Right renal pelvis (tissue), 4 donors: ENCODE measurements around the gene PPP6R2. TPM values are rescaled to one million over a fixed set of nuclear protein-coding genes. Genes with fewer than 3 reads are reported as not detected.
"Not testable (repeated sequence)": the region's sequence is repeated elsewhere in the genome, so short reads cannot be mapped to it uniquely, and the experiment has no call there.

Experiments
- DNase-seq, 4 donors: peaks; one replicate each; pipeline ENCODE4 v3.0.0-alpha.2; 2013; ENCODE audit warnings: low read depth in 4 of 4, low spot score in 3 of 4, missing footprints in 1 of 4
- polyA plus RNA-seq, 4 donors: library from polyadenylated mRNA; unstranded; fragments of 120-200 nt; gene quantifications; one replicate each; pipeline ENCODE4 v1.2.1, GENCODE V29; 2013; ENCODE audit not compliant: insufficient read length in 4 of 4

The PPP6R2 gene
- polyA plus RNA-seq, 4 donors, result 35.9 to 46.0 (median 40.3) TPM

DNA sequence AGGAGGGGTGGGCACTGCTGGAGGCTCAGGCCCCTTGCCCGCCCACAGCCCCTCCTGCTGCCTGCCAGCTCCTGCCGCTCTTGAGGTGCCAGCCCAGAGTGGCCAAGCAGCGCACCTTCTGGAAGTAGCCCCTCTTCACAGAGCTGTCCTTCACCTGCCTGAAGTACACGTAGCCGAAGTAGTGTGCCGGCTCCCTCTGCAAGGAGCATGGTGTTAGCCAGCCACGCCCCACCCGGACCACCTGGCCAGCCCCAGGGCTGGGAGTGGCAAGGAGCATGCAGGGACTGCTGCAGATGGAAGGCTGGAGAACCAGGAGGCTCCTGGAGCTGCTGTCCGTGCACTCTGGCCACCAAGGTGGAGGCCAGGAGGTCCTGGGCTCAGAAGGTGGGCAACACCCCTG lies 25.9 kb upstream of the PPP6R2 start:
- DNase-seq, result no peak

DNA sequence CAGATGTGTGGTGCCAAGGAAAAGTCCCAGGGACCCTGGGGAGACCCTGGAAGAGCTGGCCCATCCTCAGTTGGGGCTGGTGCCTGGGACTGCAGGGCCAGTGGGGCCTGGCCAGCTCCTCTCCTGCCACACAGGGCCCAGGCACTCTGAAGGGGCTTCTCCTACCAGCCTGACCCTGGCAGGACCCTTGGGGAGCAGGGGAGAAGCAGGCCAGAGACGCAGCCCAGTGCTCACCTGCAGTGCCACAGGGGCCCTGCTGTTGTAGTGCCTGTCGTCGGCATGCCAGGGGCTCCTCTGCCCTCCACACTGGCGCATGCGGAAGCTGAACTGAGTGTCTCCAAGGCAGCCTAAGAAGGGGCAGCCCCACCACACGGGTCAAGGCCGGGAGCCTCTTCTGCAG lies 25.5 kb upstream of the PPP6R2 start:
- DNase-seq, result no peak

DNA sequence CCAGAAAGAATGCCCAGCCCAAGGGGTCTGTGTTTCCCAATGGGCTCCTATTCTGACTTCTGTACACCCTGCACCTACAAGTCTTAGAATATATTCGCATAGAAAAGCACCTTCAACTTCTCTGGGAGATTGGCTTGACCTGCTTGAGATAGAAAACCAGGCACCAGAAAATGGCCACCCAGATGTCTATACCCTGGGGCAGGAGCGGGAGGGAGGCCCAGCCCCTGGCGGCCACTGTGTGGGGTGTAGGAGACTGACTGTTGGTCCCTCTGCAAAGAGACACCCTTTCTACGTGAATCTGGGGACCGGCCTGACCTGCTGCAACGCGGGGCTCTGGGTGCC lies 24.8 kb upstream of the PPP6R2 start:
- DNase-seq, result no peak

DNA sequence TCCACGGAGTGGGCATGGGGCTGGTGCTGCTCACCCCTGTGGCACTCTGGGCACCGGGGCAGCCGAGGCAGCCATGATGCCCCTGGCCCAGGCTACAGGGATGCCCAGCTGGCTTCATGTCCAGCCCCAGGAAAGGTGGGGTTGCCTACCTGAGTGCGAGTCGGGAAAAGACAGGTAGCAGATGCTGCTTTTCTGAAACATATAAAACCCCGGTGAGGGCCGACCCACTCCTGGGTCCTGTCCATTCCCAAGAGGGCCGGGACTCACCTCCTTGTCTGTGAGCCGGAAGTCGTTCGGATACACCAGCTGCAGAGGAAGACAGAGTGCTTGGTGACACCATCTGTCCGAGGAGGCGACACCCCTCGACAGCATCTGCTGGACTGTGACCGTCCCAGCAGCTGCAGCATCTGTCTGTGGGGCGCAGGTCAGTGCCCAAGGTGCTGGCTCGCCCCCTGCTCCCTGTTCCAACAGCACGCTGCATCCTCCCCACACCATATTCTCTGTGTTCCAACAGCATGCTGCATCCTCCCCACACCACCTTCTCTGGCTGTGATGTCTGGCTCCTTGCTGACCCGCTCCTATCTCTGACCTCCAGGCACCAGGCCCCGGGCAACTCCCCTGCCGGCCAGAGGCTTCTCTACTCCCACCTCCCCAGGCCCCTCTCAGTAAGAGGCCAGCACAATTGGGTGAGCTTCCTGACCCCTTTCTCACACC lies 24.3 kb upstream of the PPP6R2 start:
- DNase-seq, result no peak

DNA sequence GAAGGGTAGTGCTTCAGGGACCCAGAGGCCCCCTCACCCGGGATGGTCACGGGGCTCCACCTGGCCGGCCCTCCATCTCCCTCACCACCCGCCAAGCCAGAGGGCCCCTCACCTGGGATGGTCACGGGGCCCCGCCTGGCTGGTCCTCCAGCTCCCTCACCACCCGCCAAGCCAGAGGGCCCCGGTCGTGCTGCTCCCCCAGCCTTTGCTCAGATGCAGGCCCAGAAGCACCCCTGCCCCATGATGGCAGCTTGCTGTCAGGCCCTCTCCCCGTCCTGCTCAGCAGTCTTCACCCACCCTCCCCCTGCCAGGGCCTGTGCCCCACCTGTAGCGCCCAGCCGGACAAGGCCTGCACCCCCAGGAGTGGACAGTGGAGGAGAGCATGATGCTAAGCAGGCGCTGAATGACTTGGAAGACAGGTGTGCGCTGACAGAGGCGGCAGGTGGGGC lies 23.6 kb upstream of the PPP6R2 start:
- no peak for DNase-seq

DNA sequence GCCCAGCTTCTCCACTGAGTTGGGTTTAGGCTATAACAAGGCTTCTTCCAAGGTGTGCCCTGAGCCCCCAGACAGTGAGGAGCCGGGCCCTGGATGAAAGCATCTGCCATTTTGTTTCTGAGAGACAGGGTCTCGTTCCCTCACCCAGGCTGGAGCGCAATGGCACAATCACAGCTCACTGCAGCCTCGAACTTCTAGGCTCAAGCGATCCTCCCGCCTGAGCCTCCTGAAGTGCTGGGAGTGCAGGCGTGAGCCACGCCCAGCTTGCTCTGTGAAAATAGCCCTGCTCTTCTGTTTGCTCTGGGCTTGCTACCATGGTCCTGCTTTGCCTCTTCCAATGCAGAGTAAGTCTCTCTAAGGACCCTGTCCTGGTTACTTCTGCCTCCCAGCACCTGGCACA lies 23.0 kb upstream of the PPP6R2 start:
- no peak for DNase-seq

DNA sequence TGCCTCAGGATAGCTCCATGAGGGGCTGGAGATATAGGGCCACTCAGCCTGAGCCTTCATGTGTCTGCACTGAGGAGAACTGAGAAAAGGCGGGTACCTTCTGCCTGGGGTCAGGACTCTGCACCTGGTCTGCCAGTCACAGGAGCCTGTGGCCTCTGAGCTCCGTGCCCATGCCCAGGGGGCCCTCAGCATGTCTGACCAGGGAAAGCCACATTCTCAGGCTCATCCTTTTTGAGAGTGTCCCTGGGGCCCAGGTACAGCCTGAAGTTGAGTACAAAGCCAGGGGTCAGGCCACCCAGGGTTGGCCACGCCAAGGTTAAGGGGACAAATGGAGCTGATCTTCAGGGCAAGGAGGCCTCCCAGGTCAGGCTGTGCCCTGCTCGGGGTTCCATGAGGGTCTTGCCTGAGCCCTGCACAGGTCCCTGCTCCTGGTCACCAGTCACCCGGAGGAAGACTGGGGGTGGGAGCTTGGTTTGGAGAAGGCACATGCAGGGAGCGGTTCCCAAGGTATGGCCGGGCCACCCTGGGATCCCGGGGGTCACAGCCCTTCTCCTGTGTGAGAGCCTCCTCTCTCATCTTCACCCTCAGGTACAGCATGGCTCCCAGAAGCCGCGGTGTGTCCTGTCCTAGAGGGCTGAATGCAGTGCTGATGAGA lies 22.3 kb upstream of the PPP6R2 start:
- no peak for DNase-seq

DNA sequence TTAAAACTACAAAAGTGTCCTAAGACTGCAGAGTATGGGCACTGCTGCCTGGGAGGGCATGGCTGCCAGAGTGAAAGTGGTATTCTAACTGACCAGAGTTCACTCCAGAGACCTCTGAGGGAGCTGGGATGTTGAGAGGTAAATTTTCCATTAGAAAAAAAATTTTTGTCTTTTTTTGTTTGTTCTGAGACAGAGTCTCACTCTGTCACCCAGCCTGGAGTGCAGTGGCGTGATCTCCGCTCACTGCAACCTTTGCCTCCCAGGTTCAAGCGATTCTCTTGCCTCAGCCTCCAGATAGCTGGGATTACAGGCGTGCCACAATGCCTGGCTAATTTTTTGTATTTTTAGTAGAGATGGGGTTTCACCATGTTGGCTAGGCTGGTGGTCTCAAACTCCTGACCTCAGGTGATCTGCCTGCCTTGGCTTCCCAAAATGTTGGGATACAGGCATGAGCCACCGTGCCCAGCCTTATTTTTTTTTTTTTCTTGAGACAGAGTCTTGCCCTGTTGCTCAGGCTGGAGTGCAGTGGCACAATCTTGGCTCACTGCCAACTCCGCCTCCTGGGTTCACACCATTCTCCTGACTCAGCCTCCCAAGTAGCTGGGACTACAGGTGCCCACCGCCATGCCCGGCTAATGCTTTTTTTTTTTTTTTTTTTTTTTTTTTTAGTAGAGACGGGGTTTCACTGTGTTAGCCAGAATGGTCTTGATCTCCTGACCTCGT lies 20.6 kb upstream of the PPP6R2 start:
- not testable (repeated sequence) for DNase-seq

DNA sequence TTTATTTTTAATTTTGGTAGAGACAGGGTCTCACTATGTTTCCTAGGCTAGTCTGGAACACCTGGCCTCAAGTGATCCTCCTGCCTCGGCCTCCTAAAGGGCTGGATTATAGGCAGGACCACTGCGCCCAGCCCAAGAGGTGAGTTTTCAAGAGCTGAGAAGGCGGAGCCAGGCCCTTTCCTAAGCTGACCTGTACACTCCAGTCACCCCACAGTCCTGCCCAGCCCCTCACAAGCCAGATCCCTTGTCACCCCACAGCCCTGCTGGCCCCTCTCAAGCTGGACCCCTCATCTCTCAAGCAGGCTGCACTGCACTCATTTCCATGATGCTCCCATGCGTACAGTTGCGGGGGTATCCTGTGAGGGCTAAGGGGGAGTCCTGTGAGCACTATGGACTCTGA lies 19.2 kb upstream of the PPP6R2 start:
- DNase-seq, result no peak

DNA sequence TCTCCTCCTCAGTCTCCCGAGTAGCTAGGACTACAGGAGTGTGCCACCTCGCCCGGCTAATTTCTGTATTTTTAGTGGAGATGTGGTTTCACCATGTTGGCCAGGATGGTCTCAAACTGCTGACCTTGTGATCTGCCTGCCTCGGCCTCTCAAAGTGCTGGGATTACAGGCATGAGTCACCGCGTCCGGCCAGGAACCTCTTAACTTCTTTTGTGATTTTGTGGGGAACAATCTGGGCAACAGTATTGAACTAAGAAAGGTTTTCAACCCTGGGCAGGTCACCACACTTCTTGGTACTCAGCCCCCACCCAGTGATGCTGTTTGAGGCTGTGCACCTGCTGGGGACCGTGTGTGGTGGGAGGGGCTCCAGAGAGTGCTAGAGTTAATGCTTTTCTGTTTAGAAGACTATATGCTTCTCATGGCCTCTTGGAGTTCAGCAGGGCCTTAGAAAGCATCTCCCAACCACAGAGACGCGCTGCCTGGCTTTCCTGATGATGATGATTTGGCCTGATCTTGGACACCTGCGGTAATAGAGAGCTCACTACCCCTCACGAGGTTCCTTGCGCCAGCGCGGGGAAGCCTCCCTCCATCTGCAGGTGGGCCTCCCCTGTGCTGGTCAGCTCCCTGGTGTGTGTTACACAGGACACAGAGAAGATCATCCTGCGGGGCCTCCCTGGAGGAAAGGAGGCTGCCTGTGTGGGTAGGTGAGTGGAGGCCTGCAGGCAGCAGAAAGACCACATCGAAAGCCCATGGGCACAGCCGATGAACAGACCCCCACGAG lies 17.5 kb upstream of the PPP6R2 start:
- DNase-seq, result no peak

DNA sequence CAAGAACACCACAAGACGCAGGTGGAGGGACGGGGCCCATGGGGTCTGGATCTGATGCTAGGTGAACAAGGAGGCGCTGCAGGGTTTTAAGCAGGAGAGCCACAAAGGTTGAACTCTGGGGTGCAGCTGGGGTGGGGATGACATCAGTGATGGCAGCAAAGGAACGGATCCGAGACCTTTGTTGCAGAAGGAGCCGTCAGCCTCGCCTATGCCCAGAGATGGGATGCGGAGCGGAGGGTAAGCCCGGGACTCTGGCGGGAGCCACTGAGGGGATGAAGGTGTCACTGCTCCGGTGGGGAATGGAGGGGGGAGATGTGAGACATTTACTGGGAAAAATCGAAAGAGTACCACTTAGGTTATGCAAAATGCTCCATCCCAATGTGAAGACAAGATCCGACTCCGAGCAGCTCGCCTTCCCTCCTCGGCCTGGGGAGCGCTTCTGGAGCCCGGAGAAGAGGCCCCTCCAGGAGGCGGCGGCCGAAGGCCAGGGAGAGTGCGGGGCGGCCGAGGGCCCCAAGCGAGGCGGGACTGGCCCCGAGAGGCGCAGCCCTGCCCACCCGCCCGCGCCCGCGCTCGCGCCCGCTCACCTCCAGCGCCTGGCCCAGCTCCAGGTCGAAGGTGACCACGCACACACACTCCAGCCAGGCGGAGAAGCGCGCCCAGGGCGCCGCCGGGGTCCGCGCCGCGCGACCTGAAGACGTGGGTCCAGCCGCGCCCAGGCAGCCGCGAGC lies 16.7 kb upstream of the PPP6R2 start:
- DNase-seq, result no peak

DNA sequence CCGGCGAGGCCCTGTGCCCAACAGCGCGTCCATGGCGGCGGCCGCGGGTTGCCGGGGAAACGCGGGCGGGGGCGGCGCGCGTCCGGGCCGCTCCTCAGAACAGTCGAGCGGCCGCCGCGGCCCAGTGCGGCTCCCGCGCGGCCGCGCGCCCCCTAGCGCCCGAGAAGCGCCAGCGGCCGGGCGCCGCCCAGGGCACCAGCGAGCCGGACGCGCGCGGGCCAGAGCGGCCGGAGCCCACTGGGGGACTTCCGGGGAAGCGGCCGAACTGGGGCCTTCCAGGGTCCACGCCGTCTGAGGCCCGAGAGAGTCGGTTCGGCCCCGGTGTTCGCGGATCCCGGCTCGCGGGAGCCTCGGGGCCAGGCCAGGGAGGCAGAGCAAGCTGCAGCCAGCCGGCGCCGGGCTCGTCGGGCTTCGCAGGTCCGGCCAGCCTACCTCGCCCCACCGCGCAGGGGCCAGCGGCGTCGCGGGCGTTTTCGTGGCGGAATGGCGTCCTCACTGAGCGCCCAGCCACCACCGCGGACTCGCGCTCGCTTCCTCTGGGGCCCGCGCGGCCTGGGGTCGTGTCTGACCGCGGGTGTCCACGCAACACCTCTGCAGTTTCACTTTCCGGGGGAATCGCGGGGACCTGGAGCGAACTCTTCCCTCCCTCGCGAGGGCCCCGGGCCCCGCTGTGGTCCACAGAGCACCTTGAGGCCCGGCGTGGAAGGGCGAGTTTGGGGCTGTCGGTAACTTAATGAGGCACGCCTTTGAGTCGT lies 16.0 kb upstream of the PPP6R2 start, which contains the start of gene DENND6B:
Gene DENND6B, minus strand, starts transcription at position 57 of the 755 bp plus-strand sequence. Its CDS starts 24 bp downstream, at position 33.
- peak in 3 of 4 donors; percentile 71 to 84 (median 80) for DNase-seq

DNA sequence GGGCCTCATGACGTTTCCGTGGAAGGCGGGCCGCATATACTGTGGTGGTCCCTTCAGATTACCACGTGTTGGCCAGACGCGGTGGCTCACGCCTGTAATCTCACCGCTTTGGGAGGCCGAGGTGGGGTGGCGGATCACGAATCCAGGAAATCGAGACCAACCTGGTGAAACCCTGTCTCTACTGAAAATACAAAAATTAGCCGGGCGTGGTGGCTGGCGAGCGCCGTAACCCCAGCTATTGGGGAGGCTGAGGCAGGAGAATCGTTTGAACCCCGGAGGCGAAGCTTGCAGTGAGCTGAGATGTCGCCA lies 15.5 kb upstream of the PPP6R2 start:
- DNase-seq, result no peak

DNA sequence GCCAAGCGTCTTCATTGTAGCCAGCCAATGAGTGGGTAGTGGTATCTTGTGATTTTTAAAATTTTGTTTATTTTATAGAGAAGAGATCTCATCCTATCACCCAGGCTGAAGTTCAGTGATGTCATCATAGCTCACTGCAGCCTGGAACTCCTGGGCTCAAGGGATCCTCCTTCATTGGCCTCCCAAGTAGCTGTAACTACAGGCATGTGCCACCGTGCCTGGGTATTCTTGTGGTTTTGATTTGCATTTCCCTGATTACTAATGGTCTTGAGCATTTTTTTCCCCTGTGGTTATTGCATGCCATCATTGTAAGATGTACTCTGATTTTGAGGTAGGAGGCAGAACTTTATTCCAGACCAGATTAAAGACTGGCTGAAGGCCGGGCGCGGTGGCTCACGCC lies 13.9 kb upstream of the PPP6R2 start:
- no peak for DNase-seq

DNA sequence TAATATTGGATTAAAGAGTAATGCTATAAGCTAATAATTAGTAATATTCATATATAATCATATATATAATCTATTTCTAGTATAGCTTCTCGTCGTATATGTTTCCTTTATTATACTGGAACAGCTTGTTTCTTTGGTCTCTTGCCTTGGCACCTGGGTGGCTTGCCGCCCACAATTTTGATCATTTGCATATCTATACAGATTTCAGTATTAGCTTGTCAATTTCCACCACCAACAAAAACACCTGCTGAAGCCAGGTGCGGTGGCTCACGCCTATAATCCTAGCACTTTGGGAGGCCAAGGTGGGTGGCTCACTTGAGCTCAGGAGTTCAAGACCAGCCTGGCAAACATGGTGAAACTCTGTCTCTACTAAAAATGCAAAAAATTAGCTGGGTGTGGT lies 8.7 kb upstream of the PPP6R2 start:
- not testable (repeated sequence) for DNase-seq

DNA sequence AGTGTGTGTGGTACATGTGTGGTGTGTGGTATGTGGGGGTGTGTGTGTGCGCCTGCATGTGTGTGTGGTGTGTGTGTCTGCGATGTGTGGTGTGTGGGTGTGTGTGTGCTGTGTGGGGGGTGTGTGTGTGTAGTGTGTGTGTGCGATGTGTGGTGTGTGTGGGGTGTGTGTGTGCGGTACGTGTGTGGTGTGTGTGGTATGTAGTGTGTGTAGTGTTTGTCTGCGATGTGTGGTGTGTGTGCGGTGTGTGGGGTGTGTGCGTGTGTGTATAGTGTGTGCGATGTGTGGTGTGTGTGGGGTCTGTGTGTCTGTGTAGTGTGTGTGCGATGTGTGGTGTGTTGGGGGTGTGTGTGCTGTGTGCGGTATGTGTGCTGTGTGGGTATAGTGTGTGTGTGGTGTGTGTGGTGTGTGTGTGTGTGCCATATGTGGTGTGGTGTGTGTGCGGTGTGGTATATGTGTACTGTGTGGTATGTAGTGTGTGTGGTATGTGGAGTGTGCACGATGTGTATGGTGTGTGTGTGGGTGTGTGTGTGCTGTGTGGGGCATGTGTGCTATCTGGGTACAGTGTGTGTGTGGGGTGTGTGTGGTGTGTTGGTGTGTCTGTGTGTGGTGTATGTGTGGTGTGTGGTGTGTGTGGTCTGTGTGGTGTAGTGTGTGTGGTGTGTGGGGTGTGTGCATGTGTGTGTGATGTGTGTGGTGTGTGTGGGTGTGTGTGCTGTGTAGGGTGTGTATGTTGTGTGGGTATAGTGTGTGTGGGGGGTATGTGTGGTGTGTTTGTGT lies 5.7 kb upstream of the PPP6R2 start:
- no peak for DNase-seq

DNA sequence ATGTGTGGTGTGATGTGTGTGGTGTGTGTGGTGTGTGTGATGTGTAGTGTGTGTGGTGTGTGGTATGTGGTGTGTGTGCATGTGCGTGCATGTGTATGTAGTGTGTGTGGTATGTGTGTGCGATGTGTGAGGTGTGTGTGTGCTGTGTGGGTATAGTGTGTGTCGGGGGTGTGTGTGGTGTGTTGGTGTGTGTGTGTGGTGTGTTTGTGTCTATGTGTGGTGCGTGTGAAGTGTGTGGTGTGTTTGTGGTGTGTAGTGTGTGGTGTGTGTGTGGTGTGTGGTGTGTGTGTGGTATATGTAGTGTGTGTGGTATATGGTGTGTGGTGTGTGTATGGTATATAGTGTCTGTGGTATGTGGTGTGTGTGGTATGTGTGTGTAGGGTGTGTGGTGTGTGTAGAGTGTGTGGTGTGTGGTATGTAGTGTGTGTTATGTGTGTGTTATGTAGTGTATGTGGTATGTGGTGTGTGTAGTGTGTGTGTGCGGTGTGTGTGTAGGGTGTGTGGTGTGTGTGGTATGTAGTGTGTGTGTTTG lies 5.0 kb upstream of the PPP6R2 start:
- no peak for DNase-seq

DNA sequence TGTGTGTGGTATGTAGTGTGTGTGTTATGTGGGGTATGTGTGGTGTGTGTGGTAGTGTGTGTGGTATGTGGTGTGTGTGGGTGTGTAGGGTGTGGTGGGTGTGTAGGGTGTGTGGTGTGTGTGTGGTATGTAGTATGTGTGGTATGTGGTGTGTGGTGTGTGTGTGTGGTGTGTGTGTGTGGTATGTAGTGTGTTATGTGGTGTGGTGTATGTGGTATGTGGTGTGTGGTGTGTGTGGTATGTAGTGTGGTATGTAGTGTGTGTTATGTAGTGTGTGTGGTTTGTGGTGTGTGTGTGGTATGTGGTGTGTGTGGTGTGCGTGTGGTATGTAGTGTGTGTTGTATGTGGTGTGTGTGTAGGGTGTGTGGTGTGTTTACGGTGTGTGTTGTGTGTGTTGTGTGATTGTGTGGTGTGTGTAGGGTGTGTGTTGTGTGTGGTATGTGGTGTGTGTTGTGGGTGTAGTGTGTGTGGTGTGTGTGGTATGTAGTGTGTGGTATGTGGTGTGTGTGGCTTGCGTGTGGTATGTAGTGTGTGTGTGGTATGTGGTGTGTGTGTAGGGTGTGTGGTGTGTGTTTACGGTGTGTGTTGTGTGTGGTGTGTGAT lies 4.2 kb upstream of the PPP6R2 start:
- DNase-seq, result no peak
